ENCODE data around the gene BANP.
"Not testable (repeated sequence)": the region's sequence is repeated elsewhere in the genome, so short reads cannot be mapped to it uniquely, and the experiment has no call there.

The BANP gene

GRCh38 chr16:87950765-87951551 lies at the start of gene BANP:
Gene BANP, plus strand, starts transcription at chr16:87951434. Its CDS starts 23,682 bp downstream, at chr16:87975116.
- no peaks in the 10 kb centered on the region for H3K4me1 ChIP-seq (ENCODE audit: control insufficient read depth, insufficient read depth, low read length)
- H3K9ac ChIP-seq (ENCODE audit: low read depth, low read length), result peak within 1 kb of the TSS; percentile 97
- H3K4me3 ChIP-seq (ENCODE audit: low read depth, low read length), result peak within 1 kb of the TSS; percentile 90
- peaks cover 8% of the 10 kb centered on the region for H3K36me3 ChIP-seq (ENCODE audit: control insufficient read depth, insufficient read depth, low read length)
- H3K9me3 ChIP-seq (ENCODE audit: control insufficient read depth, insufficient read depth, low read length), result no peaks in the 10 kb centered on the region
- H3K27me3 ChIP-seq (ENCODE audit: control insufficient read depth, insufficient read depth, low read length), result no peaks in the 10 kb centered on the region

GRCh38 chr16:87904963-87905362 lies 46.3 kb upstream of the BANP start:
- H3K4me3 ChIP-seq (ENCODE audit: low read depth, low read length); H3K36me3 ChIP-seq (ENCODE audit: control insufficient read depth, insufficient read depth, low read length); H3K9ac ChIP-seq (ENCODE audit: low read depth, low read length); H3K27me3 ChIP-seq (ENCODE audit: control insufficient read depth, insufficient read depth, low read length); H3K4me1 ChIP-seq (ENCODE audit: control insufficient read depth, insufficient read depth, low read length); H3K9me3 ChIP-seq (ENCODE audit: control insufficient read depth, insufficient read depth, low read length): not testable (repeated sequence)

- H3K27me3 ChIP-seq (ENCODE audit: control insufficient read depth, insufficient read depth, low read length); H3K4me1 ChIP-seq (ENCODE audit: control insufficient read depth, insufficient read depth, low read length); H3K36me3 ChIP-seq (ENCODE audit: control insufficient read depth, insufficient read depth, low read length): not testable (repeated sequence)
Observed at GRCh38 chr16:87905521-87905920, 45.7 kb upstream of the BANP start.

GRCh38 chr16:87908101-87908500 lies 43.1 kb upstream of the BANP start:
- not testable (repeated sequence) for H3K4me3 ChIP-seq (ENCODE audit: low read depth, low read length); H3K9ac ChIP-seq (ENCODE audit: low read depth, low read length); H3K4me1 ChIP-seq (ENCODE audit: control insufficient read depth, insufficient read depth, low read length)

More at GRCh38 chr16:87905521-87905920, 45.7 kb upstream of the BANP start:
- H3K9me3 ChIP-seq (ENCODE audit: control insufficient read depth, insufficient read depth, low read length); H3K9ac ChIP-seq (ENCODE audit: low read depth, low read length); H3K4me3 ChIP-seq (ENCODE audit: low read depth, low read length): not testable (repeated sequence)

GRCh38 chr16:87909203-87909935 lies 41.9 kb upstream of the BANP start:
- H3K4me3 ChIP-seq (ENCODE audit: low read depth, low read length); H3K27me3 ChIP-seq (ENCODE audit: control insufficient read depth, insufficient read depth, low read length); H3K4me1 ChIP-seq (ENCODE audit: control insufficient read depth, insufficient read depth, low read length); H3K36me3 ChIP-seq (ENCODE audit: control insufficient read depth, insufficient read depth, low read length); H3K9me3 ChIP-seq (ENCODE audit: control insufficient read depth, insufficient read depth, low read length); H3K9ac ChIP-seq (ENCODE audit: low read depth, low read length): not testable (repeated sequence)

More at GRCh38 chr16:87908101-87908500, 43.1 kb upstream of the BANP start:
- not testable (repeated sequence) for H3K9me3 ChIP-seq (ENCODE audit: control insufficient read depth, insufficient read depth, low read length); H3K27me3 ChIP-seq (ENCODE audit: control insufficient read depth, insufficient read depth, low read length); H3K36me3 ChIP-seq (ENCODE audit: control insufficient read depth, insufficient read depth, low read length)

GRCh38 chr16:87911106-87911763 lies 40.0 kb upstream of the BANP start:
- not testable (repeated sequence) for H3K4me3 ChIP-seq (ENCODE audit: low read depth, low read length); H3K9me3 ChIP-seq (ENCODE audit: control insufficient read depth, insufficient read depth, low read length); H3K27me3 ChIP-seq (ENCODE audit: control insufficient read depth, insufficient read depth, low read length); H3K9ac ChIP-seq (ENCODE audit: low read depth, low read length); H3K4me1 ChIP-seq (ENCODE audit: control insufficient read depth, insufficient read depth, low read length); H3K36me3 ChIP-seq (ENCODE audit: control insufficient read depth, insufficient read depth, low read length)

- not testable (repeated sequence) for H3K4me1 ChIP-seq (ENCODE audit: control insufficient read depth, insufficient read depth, low read length); H3K36me3 ChIP-seq (ENCODE audit: control insufficient read depth, insufficient read depth, low read length); H3K9me3 ChIP-seq (ENCODE audit: control insufficient read depth, insufficient read depth, low read length); H3K9ac ChIP-seq (ENCODE audit: low read depth, low read length); H3K27me3 ChIP-seq (ENCODE audit: control insufficient read depth, insufficient read depth, low read length); H3K4me3 ChIP-seq (ENCODE audit: low read depth, low read length)
Observed at GRCh38 chr16:87912691-87913090, 38.5 kb upstream of the BANP start.

GRCh38 chr16:87914021-87914725 lies 37.1 kb upstream of the BANP start:
- not testable (repeated sequence) for H3K9ac ChIP-seq (ENCODE audit: low read depth, low read length); H3K27me3 ChIP-seq (ENCODE audit: control insufficient read depth, insufficient read depth, low read length); H3K36me3 ChIP-seq (ENCODE audit: control insufficient read depth, insufficient read depth, low read length); H3K4me1 ChIP-seq (ENCODE audit: control insufficient read depth, insufficient read depth, low read length); H3K9me3 ChIP-seq (ENCODE audit: control insufficient read depth, insufficient read depth, low read length); H3K4me3 ChIP-seq (ENCODE audit: low read depth, low read length)

GRCh38 chr16:87914812-87915211 lies 36.4 kb upstream of the BANP start:
- no peaks in the 10 kb centered on the region for H3K36me3 ChIP-seq (ENCODE audit: control insufficient read depth, insufficient read depth, low read length)
- no peaks in the 10 kb centered on the region for H3K9me3 ChIP-seq (ENCODE audit: control insufficient read depth, insufficient read depth, low read length)
- H3K4me1 ChIP-seq (ENCODE audit: control insufficient read depth, insufficient read depth, low read length), result no peaks in the 10 kb centered on the region
- H3K4me3 ChIP-seq (ENCODE audit: low read depth, low read length), result no peak overlapping the region
- H3K9ac ChIP-seq (ENCODE audit: low read depth, low read length), result no peak overlapping the region
- no peaks in the 10 kb centered on the region for H3K27me3 ChIP-seq (ENCODE audit: control insufficient read depth, insufficient read depth, low read length)

GRCh38 chr16:87917503-87917902 lies 33.7 kb upstream of the BANP start:
- Histone ChIP-seq H3K36me3 (ENCODE audit: control insufficient read depth, insufficient read depth, low read length) (no peaks in the 10 kb centered on the region), H3K27me3 (ENCODE audit: control insufficient read depth, insufficient read depth, low read length) (no peaks in the 10 kb centered on the region), H3K9me3 (ENCODE audit: control insufficient read depth, insufficient read depth, low read length) (no peaks in the 10 kb centered on the region), H3K9ac (ENCODE audit: low read depth, low read length) (no peak overlapping the region), H3K4me1 (ENCODE audit: control insufficient read depth, insufficient read depth, low read length) (no peaks in the 10 kb centered on the region), H3K4me3 (ENCODE audit: low read depth, low read length) (no peak overlapping the region)

- H3K4me3 ChIP-seq (ENCODE audit: low read depth, low read length), result no peak overlapping the region
- H3K27me3 ChIP-seq (ENCODE audit: control insufficient read depth, insufficient read depth, low read length), result no peaks in the 10 kb centered on the region
- no peak overlapping the region for H3K9ac ChIP-seq (ENCODE audit: low read depth, low read length)
- H3K9me3 ChIP-seq (ENCODE audit: control insufficient read depth, insufficient read depth, low read length), result no peaks in the 10 kb centered on the region
- no peaks in the 10 kb centered on the region for H3K36me3 ChIP-seq (ENCODE audit: control insufficient read depth, insufficient read depth, low read length)
- H3K4me1 ChIP-seq (ENCODE audit: control insufficient read depth, insufficient read depth, low read length), result no peaks in the 10 kb centered on the region
Observed at GRCh38 chr16:87918338-87918737, 32.9 kb upstream of the BANP start.

All from iPS-15b (cell line).